Left ventricle myocardium inferior (tissue), 1 donor: ENCODE data around the gene FKBP8. TPM values are rescaled to one million over a fixed set of nuclear protein-coding genes. Genes with fewer than 3 reads are reported as not detected.
"Not testable (repeated sequence)": the region's sequence is repeated elsewhere in the genome, so short reads cannot be mapped to it uniquely, and the experiment has no call there.

Experiments used
- DNase-seq: peaks from one replicate; pipeline ENCODE4 v3.0.0-alpha.2; 2020
- H3K27ac ChIP-seq: fragments of 200-600 bp; replicated peaks from 2 replicates; pipeline ENCODE4 v1.8.0; 2021
- H3K27me3 ChIP-seq: fragments of 200-600 bp; 2 replicates; pipeline ENCODE4 v1.8.0; 2021; ENCODE audit warnings: low read depth
- H3K36me3 ChIP-seq: fragments of 200-600 bp; 2 replicates; pipeline ENCODE4 v1.8.0; 2021
- H3K4me1 ChIP-seq: fragments of 200-600 bp; 2 replicates; pipeline ENCODE4 v1.8.0; 2021
- H3K4me3 ChIP-seq: fragments of 200-600 bp; 2 replicates; pipeline ENCODE4 v1.8.0; 2021; ENCODE audit warnings: mild to moderate bottlenecking, moderate library complexity
- H3K9me3 ChIP-seq: fragments of 200-600 bp; replicated peaks from 2 replicates; pipeline ENCODE4 v1.8.0; 2021
- intact Hi-C: fragments of 100-400 bp; cut with micrococcal nuclease; formaldehyde crosslinking; loops from one replicate; pipeline ENCODE4 v1.11.0; 2022
- long read RNA-seq: library from polyadenylated mRNA; unstranded; transcript quantifications from one replicate; pipeline ENCODE4 v2.0.0, GENCODE V29; 2021
- total RNA-seq: library from RNA; stranded (reverse); fragmentation: NEBNext Ultra II Directional; extraction: Animal tissue kit (Norgen Biotek cat#: 25700); gene quantifications from one replicate; pipeline ENCODE4 v1.2.1, GENCODE V29; 2021
- TF ChIP-seq, protein P1 (sequence below): fragments of 200-600 bp; IDR thresholded peaks from 2 replicates; pipeline ENCODE4 v1.8.0; 2021; ENCODE audit warnings: antibody characterized with exemption, mild to moderate bottlenecking, borderline replicate concordance
- donor health status: DM: no; HTN: yes; CAD: no; lungs with severe emphysema.

The FKBP8 gene
- 153 TPM for total RNA-seq
- long read RNA-seq, transcript FKBP8-213 (9 exons, 1,849 nt) = major isoform, 277 of 503 reads
- long read RNA-seq, transcript FKBP8-201 (9 exons, 1,710 nt) = minor isoform, 177 of 503 reads
- long read RNA-seq, partial matches to known transcripts = 22 of 503 reads
- long read RNA-seq, other reads (novel, unspliced or antisense) = 22 of 503 reads

DNA sequence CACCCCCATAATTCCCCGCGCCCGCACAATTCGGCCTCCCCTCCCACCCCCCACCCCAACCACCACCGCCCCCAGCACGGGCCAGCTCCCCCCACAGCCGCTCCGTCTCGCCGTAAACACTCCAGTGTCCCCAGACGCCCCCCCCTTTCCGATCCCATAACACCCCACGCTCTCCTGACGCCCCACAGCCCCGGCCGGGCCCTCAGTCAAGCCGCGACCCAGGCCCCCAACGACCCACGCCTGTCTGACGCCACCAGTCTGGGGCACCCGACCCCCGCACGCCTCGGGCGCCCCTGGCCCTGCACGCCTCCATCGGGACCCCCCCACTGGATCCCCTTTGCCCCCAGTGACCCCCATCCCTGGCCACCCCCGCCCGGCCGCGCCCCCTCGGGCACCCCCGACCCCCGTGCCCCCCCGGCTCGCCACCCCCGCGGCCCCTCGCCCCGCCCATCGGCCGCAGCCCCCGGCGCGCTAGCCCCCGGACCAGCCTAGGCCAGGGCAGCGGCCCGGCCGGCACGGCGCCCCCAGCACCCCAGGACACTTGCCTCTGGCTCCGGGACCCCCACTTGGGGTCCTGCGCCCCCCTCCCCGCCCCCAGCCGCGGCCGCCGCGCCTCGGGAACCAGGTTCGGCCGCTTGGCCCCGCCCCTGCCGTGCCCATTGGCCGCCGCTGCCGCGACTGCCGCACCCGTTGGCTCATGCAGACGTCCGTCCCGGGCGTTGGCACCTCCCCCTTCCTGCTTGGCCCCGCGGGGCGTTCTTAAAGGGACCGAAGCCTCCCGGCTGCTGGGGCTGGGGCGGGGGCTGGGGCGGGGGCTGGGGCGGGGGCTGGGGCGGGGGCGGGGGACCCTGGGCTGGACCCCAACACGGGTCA is at the start of gene FKBP8:
Gene FKBP8, minus strand, starts transcription at position 633 of the 873 bp plus-strand sequence. CDS start 1,603 bp downstream, outside the sequence.
- DNase-seq = peak; percentile 94
- intact Hi-C loops = no loop called here
- no peaks in the 10 kb centered on the region for H3K9me3 ChIP-seq

DNA sequence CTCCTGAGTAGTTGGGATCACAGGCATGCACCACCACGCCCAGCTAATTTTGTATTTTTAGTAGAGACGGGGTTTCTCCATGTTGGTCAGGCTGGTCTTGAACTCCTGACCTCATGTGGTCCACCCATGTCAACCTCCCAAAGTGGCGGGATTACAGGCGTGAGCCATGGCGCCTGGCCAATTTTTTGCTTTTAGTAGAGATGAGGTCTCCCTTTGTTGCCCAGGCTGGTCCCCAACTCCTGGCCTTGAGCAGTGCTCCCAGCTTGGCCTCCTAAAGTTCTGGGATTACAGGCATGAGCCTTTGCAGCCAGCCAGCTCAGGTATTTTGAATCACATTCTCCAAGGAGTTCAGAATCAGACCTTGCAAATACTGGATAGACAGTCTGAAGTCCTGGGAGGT is 49.4 kb upstream of the FKBP8 start:
- not testable (repeated sequence) for H3K27ac ChIP-seq, H3K9me3 ChIP-seq, H3K4me3 ChIP-seq, DNase-seq
- peaks cover 12% of the 10 kb centered on the region for H3K36me3 ChIP-seq
- H3K4me1 ChIP-seq = peaks cover 60% of the 10 kb centered on the region
- intact Hi-C loops = loop anchor here (5.0 kb wide), 1 partner anchor 80 kb away; no protein-coding TSS in a partner anchor
- H3K27me3 ChIP-seq = peaks cover 25% of the 10 kb centered on the region

More for the DNA sequence above, at the start of gene FKBP8:
- peak within 1 kb of the TSS; percentile 73 for H3K4me3 ChIP-seq
- peaks cover 19% of the 10 kb centered on the region for H3K4me1 ChIP-seq
- peak within 1 kb of the TSS; percentile 92 for H3K27ac ChIP-seq
- TF ChIP-seq, protein P1, sequence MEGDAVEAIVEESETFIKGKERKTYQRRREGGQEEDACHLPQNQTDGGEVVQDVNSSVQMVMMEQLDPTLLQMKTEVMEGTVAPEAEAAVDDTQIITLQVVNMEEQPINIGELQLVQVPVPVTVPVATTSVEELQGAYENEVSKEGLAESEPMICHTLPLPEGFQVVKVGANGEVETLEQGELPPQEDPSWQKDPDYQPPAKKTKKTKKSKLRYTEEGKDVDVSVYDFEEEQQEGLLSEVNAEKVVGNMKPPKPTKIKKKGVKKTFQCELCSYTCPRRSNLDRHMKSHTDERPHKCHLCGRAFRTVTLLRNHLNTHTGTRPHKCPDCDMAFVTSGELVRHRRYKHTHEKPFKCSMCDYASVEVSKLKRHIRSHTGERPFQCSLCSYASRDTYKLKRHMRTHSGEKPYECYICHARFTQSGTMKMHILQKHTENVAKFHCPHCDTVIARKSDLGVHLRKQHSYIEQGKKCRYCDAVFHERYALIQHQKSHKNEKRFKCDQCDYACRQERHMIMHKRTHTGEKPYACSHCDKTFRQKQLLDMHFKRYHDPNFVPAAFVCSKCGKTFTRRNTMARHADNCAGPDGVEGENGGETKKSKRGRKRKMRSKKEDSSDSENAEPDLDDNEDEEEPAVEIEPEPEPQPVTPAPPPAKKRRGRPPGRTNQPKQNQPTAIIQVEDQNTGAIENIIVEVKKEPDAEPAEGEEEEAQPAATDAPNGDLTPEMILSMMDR = no peak
- H3K36me3 ChIP-seq = peaks cover 30% of the 10 kb centered on the region
- no peaks in the 10 kb centered on the region for H3K27me3 ChIP-seq

DNA sequence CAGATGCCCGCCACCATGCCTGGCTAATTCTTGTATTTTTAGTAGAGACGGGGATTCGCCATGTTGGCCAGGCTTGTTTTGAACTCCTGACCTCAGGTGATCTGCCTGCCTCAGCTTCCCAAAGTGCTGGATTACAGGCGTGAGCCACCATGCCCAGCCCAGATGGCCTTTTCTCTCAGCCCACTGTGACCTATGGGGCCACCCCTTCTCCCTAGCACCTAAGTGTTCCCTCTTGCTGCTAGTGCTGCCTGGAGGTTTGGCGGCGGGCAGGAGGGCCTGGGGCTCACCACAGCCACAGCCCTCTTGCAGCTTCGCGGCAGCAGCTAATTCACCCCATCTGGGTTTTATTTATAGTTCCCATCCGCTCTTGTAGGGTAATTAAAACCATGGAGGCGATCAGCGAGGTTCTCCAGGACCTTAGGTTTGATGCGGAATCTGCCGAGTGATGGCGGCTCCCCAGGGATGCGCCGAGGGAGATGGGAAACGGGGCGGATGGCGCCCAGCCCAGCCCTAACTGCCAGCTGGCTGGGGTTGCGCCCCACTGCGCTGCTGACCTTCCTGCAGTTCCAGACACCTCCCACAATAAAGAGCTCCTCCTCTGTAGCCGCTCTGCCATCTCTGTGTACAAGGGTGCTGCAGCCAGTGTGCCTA is 48.5 kb upstream of the FKBP8 start:
- H3K36me3 ChIP-seq = peaks cover 12% of the 10 kb centered on the region
- no peak for DNase-seq
- H3K4me1 ChIP-seq = peaks cover 60% of the 10 kb centered on the region
- TF ChIP-seq, protein P1 = no peak
- H3K9me3 ChIP-seq = no peaks in the 10 kb centered on the region
- H3K4me3 ChIP-seq = no peak overlapping the region
- intact Hi-C loops = loop anchor here (5.0 kb wide), 1 partner anchor 80 kb away; no protein-coding TSS in a partner anchor
- H3K27me3 ChIP-seq = peaks cover 18% of the 10 kb centered on the region
- H3K27ac ChIP-seq = no peak overlapping the region

DNA sequence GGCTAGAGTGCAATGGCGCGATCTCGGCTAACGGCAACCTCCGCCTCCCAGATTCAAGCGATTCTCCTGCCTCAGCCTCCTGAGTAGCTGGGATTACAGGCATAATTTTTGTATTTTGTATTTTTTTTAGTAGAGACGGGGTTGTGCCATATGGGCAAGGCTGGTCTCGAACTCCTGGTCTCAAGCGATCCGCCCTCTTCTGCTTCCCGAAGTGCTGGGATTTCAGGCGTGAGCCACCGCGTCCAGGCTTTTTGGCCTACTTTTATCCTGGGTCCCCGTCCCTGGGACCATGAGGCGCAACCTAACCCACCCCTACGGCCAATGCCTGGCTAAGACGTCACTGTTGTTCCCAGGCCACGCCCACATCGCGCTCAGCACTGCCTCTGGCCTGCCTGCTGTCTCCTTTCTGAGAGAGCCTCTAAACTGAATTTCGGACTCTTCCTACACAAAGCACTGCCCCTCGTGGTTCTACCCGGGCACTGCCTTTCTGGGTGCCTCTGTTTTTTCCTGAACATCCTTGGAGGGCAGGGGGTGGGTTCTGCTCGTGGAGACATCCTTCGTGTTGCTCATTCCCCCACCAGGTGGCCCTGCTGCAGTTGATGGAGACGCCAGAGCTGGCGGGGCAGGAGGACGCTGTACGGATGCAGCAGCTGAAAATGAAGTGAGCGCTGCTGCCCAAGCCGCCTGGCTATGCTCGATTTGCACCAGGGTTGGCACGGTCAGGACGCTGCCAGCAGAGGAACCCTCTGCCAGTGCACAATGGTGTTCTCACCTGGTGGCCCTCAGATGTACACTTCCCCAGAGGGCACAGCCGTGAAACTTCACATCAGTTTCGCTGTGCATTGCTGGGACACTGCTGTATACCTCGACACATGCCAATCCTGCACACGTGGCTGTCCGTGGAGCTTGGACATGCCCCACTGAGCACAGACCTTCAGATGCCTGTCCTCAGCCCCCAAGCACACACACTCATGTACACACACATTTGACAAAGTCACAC is 47.2 kb upstream of the FKBP8 start:
- H3K4me1 ChIP-seq = peaks cover 53% of the 10 kb centered on the region
- peaks cover 12% of the 10 kb centered on the region for H3K36me3 ChIP-seq
- DNase-seq = no peak
- intact Hi-C loops = loop anchor here (5.0 kb wide), 1 partner anchor 82 kb away; no protein-coding TSS in a partner anchor
- peak overlapping the region; percentile 97 for H3K27ac ChIP-seq
- H3K4me3 ChIP-seq = peak overlapping the region; percentile 96
- TF ChIP-seq, protein P1 = no peak
- peaks cover 5% of the 10 kb centered on the region for H3K27me3 ChIP-seq
- H3K9me3 ChIP-seq = no peaks in the 10 kb centered on the region

DNA sequence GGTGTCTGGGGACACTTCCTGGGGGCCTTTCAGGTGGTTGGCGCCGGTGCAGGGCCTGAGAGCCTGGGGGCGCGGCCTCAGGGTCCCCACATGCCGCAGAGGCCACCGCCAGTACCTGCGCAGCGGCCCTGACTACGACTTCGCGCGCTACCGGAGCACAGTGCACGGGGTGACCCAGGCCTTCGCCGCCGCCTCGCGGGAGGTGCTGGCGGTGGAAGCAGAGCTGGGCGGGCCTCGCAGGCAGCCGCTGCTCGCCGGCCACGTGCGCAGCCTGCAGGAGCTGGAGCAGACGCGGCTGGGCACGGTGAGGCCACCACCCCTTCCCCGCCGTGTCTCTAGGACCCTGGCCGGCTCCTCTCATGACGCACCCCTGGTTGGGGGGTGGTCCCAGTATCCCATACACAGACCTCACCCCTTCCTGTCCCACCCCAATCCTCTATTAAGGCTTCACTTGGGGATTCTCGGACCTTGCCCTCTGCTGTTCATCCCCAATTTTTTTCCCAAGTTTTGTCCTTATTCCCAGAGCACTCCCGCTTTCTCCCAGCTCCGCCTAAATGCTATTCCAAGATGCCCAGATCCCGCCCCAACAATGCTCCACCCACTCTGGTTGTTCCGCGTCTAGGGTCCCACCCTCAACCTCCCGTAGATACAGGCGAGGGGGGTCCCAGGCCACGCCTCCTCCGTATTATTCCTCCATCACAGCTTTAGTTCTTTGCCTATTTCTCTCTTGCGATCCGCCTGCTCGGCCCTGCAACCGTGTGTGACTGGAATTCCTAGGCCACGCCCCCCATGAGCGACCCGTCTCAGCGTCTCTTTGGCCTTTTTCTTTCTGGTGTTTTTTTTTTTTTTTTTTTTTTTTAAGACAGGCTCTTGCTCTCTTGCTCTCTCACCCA is 46.3 kb upstream of the FKBP8 start:
- intact Hi-C loops = loop anchor here (5.0 kb wide), 1 partner anchor 83 kb away; no protein-coding TSS in a partner anchor
- TF ChIP-seq, protein P1 = peak; percentile 28
- Histone ChIP-seq H3K9me3 (no peaks in the 10 kb centered on the region), H3K36me3 (peaks cover 12% of the 10 kb centered on the region), H3K4me3 (peak overlapping the region; percentile 96), H3K4me1 (peaks cover 43% of the 10 kb centered on the region), H3K27ac (peak overlapping the region; percentile 97), H3K27me3 (no peaks in the 10 kb centered on the region)
- peak; percentile 66 for DNase-seq
